Measurements from ENCODE around the gene ADGRE2.

- TF ChIP-seq CTCF (IDR thresholded peaks at IDR 0.05; ENCODE audit: low read depth, low read length, poor library complexity, severe bottlenecking) (no peak), EZH2phosphoT487 (IDR thresholded peaks at IDR 0.05; ENCODE audit: borderline replicate concordance, low read length) (no peak)
These were observed 4.5 kb upstream of the ADGRE2 start for GRCh38 chr19:14782626-14783409.

All from DOHH2 (cell line).